Activated CD4-positive, alpha-beta T cell treated with anti-CD3 and anti-CD28 coated beads for 48 hours (primary cell): ENCODE measurements around the gene AQR.
"Not testable (repeated sequence)": the region's sequence is repeated elsewhere in the genome, so short reads cannot be mapped to it uniquely, and the experiment has no call there.

Source experiments
- DNase-seq: peaks from one replicate; pipeline ENCODE4 v3.0.0-alpha.2; 2020

Gene AQR

DNA sequence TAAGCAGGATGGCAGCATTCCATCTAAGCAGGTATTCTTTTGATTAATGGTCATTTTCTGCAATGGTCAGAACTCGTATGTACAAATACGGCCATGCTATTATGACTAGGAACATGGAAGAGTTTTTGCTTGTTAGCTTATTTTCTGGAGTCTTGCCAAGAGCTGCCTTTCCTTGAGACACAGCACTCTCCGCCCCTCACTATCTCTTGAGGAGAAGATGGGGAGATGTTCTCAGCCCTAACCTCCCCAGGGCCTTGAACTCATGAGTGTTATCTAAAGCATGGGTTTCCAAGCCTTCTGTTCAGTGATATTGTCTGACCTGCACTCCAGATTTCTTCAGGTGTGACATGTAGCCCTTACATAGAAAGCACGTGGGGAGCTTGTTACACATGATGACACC lies 108.3 kb downstream of the AQR start:
- DNase-seq, result no peak

DNA sequence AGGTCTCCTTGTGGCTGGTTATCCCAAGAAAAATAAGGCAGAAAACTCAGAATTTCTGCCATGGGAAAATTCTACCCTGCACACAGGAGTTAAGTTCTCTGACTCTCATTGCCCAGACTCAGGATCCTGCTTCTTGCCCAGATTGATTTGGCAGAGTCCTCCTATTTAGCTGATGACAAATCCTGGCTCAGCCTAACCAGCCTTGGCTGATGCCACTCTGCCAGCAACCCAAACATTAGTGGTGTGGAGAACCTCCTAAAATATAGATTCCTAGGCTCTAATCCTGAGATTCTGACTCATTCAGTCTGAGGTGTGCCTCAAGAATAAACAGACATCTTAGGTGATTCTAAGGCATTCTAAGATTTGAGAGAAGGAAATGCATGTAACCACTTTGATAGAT lies 113.6 kb downstream of the AQR start:
- no peak for DNase-seq

DNA sequence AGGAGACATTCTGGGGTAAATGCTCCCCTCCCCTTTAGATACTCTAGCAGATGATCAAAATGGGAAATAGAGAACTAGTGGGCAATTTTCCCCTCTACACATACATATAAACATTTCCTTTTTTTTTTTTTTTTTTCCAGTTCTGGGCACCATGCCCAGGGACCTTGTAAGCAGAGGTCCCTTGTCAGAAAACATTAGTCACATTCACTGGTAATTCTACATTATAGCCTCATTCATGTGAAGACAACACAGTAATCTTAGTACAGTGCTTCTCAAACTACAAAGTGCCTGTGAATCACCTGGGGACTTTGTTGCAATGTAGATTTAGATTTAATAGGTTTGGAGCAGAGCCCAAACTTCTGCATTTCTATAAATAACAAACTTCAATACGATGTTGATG lies 114.1 kb downstream of the AQR start:
- no peak for DNase-seq

DNA sequence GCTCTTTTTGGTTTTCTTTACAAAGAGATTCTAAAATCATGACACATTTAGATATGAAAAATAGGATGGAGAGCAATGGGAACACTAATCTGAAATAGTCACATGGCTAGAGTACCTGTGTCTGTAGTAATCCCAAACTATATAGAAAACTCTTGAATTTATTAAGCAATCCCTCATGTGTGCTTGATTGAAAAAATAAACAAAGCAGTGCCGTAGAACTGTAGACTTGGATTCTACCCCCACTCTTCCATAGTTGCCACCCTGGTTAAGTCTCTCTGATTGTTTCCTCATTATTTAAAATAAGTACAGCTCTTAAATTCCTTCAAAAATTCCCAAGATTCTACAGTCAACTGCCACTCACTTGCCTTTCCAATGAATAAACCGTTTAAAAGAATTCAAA lies 115.3 kb downstream of the AQR start:
- DNase-seq, result no peak

DNA sequence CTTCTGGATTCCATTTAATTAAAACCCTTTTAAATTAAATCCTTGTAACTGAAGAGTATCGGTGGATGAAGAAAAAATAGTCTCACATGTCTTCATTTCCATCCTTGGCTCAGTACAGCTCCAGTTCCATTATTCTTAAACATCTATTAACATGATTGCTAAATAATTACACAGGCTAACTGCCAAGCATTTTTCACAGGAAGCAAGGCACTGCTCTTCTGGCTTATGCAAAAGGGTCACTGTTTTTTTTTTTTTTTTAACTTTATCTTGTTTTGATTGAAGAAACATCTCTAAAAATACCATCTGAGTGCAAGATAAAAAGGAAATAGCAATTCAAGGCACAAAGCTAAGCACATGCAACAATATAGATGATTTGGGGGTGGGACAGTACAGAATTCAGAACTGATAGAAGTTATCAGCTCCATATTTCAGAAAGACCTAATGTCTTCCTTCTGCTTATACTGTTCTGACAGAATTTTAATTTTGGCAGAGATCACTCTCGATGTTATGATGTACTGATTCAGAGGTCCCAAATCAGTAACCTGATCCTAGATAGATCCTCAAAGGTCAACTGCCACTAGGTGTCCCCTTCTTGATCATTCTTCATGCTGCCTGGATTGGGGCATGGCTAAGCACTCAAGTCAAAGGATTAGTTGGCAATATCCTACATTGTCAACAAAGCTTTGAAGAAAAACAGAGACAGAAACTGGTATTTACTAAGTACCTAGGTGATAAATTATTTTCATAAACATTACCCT lies 116.4 kb downstream of the AQR start:
- DNase-seq, result no peak

DNA sequence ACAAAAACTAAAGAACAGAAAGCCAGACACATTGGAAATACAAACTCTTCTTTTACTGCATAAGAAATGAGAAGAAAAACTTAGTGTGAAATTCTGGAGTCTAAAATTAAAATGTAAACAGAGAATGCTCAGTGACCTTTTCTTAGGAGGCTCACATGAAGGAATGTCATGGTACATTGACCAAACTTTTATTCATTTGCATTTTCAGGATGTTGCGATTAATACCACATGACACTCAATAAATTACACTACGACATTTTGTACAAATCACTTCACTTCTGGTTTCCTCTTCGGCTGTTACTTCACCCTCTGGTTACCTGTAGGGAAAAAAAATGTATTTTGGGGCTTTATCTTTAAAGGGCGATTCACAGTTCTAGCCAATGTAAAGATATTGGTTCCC lies 117.8 kb downstream of the AQR start:
- DNase-seq, result no peak

DNA sequence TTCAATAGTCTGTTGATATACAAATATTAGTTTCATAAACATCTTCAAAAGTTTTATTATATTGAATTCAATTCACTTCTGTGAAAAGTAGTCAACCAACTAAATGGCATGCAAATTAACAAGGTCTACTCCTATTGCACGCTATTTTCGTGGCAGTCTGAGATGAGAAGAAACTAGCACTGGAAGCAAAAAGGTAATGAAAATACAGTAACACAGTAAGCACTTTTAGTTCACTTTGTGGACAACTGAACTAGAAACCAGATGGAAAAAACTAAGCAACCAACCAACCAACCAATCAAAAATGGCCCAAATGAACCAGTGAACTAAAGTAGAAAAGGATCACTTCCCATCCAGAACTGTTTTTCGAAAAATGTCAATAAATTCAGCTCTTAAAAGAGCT lies 118.5 kb downstream of the AQR start:
- DNase-seq, result no peak

DNA sequence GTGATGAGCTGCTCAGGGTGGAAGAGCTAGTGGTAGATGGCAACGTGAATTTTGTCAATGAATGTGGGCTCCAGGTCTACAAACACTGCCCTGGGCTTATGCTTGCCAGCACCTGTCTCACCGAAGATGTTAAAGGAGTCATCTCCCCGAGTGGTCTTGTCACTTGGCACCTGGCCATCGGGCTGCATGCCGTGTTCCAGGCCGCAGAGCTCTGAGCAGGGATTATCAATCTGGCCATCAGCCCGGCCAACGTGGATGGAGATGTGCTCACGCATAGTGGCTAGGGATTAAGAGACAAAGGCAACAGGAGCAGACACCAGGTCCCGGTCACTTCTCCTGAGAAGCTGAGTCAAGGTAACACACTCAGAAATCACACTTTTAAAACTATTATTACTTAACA lies 119.4 kb downstream of the AQR start:
- no peak for DNase-seq

DNA sequence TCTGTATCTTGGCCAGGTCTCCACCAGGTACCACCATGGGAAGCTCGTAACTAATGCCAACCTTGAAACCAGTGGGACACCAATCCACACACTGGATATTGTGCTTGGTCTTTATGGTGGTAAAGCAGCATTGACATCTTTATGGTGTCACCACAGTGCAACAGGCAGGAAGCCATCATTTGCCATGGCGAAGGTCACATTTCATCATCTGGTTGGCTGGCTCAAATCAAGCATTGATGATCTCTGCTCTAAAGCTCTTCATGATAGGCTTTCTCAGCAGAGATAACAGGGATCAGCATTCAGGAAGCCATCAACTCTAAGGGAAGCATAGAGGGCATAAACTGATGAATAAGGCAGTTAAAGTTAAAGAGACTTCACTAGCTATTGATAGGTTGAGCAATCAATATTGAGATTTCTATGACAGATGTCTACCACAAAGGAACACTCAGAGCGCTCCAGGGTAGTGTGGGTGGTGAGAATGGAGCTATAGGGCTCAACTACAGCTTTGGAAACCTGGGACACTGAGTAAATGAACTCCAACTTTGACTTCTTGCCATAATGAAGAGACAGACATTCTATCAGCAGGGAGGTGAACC lies 120.1 kb downstream of the AQR start:
- no peak for DNase-seq

DNA sequence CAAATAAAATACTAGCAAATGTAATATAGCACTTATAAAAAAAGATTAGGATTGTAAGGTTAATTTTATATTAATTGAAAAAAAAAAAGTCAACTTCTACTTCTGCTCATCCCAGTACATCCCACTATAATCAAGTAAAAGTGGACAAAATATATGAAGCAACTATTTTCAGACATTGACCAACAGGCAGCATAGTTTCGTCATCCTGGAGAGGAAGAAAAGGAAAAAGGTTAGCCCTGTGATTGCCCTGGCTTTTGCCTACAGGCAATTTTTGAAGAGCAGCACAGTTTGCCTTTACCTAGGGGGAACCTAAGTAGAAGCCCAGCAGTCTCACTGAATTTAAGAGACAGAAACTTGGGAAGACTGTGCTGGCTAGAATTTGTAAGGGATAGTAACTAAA lies 121.9 kb downstream of the AQR start:
- DNase-seq, result no peak

DNA sequence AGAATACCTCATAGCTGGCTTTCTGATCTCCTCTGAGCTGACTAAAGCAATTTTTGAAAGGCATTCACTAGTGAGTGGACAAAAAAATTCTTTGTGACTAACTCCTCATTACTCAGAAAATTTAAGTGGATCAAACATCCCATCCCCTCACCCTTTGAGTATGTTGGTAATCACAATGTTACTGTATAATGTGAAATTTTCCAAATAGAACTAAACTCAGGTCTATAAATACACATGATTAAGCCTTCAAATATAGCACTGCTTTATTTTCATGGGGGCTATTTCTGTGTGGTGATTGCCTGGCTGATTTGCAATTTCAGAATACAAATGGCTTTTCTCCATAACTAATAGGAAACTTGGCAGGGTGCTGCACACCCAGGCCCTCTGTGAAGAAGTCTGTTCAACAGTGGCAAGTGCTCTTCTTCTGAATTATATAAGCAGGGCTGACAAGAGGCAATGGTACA lies 128.2 kb downstream of the AQR start:
- no peak for DNase-seq

DNA sequence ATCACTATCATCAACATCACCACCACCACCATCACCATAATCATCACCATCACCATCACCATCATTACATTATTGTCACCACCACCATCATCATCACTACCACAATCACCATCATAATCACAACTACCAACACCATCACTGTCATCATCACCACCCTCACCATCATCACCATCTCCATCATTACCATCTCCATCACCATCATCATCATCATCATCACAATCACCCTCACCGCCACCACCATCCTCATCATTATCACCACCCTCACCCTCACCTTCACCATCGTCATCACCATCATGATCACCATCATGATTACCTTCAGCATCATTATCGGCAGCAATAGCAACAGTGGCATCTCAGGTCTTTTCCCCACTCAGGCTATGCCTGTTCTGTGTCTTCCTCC lies 131.3 kb downstream of the AQR start:
- no peak for DNase-seq

DNA sequence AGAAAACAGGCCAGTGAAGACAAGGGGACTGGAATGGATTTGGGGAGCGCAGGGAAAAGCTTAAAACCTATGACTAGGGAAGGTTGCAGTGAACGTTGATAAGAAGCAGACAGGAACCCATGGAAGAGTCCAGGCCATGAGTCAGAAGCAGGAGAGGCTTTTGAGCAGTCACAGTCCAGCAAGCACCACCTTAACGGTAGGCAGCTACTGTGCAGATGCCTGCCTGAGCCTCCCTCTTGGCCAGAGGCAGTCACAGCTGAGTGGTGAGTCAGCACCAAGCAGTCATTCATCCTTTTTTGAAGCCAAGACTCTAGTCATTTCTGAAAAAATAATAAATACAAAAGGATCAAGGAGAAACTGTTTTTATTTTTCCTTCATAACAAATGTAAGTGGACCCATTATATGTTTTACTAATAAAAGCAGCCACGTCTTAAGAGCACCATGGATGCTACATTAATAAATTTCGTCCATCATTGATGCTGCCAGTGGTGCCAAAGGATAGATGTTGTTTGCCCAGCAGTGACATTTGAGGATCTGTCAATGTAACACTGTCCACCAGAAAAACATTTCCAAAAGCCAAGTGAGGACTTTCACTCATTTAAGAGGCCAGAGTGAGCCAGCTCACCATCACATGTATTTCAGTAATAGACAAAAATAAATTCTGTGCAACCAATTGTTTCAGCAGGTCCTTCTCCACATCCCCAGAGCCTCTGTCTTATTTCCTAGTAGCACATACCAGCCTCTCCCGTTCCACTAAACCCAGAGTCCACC lies 132.1 kb downstream of the AQR start:
- DNase-seq, result no peak

DNA sequence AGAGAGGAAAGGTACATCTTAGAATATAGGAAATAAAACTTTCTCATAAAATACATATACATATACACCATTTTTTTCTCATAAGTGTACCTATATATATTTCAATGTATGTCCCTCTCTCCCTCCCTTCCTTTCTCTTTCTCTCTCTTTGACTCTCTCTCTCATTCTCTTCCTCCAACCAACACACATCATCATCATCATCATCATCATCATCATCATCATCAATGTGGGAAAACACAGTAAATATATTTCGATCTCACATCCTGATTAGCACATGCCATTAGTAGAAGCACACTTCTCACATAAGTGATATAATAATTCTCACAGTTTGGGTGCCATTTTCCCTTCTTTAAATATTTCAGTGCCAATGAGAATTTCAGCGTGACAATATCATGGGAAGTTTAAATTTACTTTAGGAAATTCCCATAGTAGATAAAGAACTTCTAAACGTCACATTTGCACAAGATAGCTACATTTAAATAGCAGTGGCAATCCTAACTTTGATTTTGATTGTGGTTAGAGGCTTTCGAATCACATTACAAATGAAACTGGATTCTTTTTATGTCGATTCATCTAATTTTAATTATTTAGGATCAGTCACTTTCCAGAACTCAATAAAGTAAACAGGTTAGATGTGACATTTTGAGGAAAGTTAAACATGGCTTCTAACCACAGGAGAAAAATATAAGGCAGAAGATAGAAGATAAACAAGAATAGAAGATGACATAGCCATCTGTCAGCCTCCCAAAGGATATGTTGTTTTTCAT lies 141.2 kb downstream of the AQR start:
- DNase-seq, result no peak

DNA sequence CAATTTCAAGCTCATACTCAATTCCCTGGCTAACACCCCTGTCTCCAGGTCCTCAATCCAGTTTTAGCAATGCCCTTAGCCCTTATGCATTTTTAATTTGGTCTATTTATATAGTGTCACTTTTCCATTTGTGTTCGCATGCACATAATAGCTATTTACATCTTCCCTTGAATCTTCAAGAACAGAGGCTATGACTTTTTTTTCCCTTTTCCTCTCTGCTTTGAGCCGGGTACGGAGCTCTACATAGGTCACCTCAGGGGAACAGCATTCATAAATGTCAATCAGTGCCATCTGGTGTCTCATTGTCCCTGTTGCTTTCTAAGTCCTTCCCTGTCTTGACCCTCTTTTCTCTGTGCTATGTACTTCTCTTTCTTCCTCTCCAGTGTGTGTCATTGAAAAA lies 147.7 kb downstream of the AQR start:
- no peak for DNase-seq

DNA sequence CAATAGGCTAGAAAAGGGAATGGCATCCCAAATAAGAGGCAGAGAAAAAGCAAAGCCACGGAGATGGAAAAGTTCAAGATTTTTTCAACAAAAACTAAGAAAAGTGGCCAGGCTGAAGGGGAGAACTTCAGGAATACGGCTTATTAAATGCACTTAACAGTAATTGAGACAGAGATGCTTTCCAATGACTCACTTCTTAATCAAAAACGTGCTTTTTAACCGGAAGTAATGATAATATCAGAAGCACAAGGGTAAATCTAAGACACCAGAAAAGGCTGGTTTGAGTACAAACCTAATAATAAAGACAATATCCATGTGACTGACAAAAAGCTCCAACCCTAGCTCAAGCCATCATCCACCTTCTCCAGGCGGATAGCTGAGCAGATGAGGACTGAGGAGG lies 149.4 kb downstream of the AQR start:
- no peak for DNase-seq

DNA sequence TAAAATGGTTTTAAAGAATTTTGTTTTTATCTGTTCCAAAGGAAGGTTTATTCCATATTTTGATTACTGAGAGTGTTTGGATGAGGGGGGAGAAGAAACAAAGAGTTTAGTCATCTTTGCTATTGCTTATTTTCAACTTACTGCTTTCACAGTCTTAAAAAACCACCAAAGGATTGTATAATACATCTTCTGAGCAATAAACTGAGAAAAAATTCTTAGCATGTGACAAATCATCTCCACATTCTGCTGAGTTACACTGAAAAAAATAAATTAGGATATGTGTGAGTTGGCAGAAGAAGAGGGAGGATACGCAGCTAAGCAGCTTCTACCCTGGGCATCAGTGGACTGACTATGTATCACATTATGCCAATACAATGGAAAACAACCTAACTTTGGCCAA lies 151.0 kb downstream of the AQR start:
- no peak for DNase-seq

DNA sequence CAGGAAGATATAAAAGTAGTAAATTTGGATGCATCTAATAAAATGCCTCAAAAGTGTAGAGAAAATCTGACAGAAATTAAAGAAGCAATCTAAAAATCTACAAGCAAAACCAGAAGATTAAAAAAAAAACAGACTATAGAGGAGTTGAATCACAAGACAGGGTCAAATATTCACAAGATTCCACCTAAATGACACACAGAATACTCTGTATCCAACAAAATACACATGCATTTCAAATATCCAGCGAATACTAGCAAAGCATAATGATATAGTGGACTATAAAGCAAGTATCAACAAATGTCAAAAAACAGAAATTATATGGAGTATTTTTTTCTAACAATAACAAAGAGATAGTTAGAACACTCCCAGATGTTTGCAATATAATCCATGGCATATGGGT lies 153.7 kb downstream of the AQR start:
- no peak for DNase-seq

DNA sequence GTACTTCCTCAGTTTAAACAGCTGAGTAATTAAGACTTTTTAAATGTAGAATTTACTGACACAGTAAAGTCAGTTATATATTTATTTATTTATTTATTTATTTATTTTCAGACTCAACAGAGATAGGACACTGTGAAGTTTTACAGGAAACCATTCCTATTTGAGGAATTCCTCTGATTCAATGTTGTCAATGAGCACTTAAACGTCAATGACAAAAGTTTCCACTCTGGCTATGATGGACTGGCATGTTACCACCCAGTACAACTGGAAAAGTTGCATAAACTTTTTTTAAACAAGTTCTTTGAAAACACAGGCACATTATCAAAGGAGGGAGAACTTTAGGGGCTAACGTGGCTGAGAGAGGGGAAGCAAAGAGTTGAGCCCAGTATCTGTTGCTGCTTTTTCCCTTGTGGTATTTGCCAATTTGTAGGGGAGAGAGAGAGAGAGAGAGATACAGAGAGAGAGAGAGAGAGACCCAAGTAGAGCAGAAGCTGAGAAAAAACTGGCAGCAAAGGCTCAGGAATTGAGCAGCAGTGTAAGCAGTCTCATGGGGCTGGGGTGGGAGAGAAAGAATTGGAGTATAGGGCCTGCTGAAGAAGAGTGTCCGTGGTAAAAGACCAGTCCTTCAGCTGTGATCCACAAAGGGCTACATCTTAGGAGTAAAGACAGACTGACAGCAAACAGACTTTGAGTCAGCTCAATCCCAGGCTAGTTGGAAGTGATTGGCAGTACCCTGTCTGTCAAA lies 155.9 kb downstream of the AQR start:
- DNase-seq, result no peak

DNA sequence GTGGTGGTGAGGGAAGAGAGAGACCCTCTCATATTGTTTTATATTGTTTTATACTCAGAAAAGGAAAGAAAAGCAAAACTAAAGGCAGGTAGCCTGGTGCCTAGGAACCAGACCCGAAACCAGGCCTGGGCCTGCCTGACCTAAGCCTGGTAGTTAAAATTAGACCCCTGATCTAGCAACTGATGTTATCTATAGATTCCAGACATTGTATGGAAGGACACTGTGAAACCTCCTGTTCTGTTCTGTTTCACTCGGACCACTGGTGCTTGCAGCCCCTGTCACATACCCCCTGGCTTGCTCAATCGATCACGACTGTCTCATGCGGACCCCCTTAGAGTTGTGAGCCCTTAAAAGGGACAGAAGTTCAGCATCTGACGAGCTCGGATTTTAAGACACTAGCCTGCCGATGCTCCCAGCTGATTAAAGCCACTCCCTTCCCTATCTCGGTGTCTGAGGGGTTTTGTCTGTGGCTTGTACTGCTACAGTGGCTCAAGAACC lies 156.6 kb downstream of the AQR start:
- not testable (repeated sequence) for DNase-seq

DNA sequence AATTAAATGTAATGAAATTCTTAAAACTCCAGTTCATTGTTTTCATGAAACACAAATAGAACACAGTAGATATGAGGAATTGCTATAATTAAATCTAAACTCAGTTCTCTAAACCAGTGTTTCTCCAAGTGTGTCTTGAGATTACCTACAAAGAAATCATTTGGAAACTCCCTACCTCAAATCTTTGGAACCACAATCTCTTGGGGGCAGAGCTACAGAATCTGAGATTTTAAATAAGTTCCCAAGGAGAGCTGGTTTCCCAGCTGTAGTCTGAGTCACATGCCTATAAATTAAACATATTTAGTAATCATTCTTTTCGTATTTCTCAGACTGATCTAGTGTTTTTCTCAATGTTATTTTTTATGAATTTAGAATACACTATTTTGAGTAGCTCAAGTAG lies 157.2 kb downstream of the AQR start:
- no peak for DNase-seq

DNA sequence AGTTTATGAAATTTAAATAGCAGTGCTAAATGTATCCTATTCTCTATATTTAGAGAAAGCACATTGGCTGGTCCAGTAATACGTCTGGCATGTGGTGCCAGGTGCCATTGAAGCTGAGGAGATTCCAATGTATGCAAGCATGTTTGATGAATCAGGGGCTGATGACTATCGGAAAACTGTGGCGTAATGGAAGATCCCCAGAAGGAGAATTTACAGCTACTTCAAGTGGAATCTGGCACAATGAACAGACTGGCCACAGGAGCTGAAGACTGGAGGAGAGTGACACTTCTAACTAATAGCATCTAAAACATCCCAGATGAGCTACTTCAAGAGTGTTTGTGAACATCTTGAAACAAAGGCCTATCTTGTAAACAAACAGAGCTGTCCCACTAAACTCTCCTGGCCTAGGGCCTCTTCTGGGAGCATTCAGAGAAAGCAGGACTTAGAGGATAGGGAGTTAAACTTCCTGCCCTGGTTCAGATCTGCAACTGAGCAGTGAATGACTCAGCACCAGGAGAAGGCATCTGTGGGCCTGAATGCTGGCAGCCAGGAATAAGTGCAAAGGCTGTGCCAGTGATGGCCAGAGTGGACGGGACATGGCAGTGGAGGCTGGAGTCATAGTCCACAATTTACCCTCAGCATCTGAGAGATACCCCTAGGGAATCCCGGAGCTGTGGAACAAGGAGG lies 159.0 kb downstream of the AQR start:
- DNase-seq, result no peak
